Stimulated activated CD8-positive, alpha-beta memory T cell treated with anti-CD3 and anti-CD28 coated beads, Interleukin-15, amount 100 ng/mL, for 48 hours (primary cell): ENCODE data around the gene LIPE.

Experiments used
- DNase-seq, 2 donors: peaks; one replicate each; pipeline ENCODE4 v3.0.0-alpha.2; 2020; ENCODE audit warnings: low read depth in 2 of 2

The LIPE gene

DNA sequence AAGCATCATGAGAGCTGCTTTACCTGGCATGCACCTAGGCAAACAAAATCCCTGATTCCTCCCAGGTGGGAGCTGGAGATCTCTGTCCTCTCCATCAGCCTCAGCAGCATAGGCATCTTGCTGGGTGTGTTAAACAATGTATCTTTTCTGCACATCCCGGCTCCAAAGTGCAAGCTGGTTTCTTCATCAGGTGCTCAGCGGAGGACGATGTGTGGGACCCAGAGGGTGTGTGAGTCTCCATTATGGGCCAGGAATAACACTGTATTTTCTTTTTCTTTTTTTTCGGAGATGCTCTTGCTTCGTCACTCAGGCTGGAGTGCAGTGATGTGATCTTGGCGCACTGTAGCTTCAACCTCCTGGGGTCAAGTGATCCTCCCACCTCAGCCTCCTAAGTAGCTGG lies 47.0 kb downstream of the LIPE start:
- no peak for DNase-seq

DNA sequence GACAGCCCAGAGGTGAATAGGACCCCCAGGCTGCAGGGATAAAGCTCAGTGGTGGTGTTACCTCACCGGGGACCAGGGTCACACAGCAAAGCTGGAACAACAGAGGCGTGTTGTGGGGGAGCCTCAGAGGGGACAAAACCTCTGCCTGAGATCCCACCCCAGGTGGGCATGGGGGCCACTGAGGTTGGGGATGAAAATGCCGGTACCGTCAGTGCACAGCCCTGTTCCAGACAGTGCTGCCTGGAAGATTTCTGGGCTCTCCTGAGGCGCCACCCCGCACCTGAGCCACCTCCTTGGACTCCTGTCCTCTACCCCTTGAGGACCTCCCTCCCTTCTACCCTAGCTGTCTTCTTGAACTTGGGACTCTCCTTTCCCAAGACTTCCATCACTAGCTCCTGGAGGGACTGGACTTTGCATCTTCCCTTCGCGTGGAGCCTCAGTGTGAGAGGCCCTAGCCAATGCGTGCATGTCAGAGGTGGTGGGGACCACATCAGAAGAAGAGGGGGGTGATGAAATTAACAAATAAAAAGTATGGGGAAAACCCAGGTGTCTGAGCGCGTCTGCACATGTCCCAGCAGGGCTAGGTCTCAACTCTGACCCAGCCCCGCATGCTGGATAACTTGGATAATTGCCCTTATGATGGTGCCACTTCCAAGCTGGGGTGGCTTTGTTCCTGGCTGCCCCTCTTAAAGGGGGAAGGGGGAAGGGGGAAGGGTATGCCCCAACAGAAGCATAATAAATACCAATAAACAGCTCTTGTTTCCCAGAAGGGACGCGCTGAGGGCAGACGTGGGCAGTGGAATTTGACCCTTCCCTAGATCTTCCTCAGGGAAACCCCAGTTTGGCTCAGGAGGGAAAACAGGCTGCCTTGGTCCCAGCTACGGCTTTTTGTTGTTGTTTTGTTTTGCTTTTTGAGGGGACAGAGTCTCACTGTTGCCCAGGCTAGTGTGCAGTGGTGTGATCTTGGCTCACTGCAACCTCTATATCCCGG lies 48.7 kb downstream of the LIPE start:
- DNase-seq, result no peak

DNA sequence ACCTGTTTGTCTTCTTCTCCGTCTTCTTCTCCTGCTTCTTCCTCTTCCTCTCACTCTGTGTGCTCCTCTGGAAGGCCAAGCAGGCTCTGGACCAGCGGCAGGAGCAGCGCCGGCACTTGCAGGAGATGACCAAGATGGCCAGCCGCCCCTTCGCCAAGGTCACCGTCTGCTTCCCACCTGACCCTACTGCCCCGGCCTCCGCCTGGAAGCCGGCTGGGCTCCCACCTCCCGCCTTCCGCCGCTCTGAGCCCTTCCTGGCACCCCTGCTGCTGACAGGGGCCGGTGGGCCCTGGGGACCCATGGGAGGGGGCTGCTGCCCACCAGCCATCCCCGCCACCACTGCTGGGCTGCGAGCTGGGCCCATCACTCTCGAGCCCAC lies 51.0 kb downstream of the LIPE start:
- no peak for DNase-seq

DNA sequence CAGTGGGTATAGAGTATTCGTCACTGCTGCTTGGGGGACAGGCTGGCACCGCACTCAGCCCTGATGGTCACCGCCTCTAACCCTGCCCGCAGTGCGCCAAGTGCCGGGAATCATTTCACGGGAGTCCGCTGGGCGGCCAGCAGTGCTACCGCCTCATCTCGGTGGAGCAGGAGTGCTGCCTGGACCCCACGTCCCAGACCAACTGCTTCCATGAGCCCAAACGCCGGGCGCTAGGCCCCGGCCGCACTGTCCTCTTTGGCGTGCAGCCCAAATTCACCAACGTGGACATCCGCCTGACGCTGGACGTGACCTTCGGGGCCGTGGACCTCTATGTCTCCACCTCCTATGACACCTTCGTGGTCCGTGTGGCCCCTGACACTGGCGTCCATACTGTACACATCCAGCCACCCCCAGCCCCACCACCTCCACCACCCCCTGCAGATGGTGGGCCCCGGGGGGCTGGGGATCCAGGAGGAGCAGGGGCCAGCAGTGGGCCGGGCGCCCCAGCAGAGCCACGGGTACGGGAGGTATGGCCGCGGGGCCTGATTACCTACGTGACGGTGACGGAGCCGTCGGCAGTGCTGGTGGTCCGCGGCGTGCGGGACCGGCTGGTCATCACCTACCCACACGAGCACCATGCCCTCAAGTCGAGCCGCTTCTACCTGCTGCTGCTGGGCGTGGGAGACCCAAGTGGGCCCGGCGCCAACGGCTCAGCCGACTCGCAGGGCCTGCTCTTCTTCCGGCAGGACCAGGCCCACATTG lies 51.6 kb downstream of the LIPE start:
- DNase-seq, result no peak

DNA sequence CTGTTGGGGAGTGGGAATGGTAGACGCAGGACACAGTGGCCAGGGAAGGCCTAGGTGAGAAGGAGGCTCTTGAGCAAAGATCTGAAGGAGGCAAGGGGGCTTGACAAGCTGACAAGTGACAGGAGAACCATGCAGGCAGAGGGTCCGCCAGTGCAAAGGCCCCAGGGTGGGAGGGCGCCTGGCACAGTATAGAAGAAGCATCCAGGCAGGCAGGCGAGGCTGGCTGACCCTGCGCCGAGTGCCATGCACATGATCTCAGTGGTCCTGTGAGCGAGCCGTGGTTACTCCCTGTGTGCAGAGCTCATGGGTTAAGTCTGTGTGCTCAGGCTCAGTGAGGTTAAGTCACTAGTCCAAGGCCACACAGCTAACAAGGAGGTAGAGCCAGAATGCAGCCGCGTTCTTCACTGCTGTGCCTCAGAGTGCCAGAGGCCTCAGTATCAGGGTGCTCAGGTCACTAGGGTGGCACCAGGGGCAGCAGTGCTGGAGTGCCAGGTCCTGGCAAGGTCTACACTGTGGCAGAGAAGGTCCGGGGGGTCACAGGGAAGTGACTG lies 52.3 kb downstream of the LIPE start:
- DNase-seq, result no peak

DNA sequence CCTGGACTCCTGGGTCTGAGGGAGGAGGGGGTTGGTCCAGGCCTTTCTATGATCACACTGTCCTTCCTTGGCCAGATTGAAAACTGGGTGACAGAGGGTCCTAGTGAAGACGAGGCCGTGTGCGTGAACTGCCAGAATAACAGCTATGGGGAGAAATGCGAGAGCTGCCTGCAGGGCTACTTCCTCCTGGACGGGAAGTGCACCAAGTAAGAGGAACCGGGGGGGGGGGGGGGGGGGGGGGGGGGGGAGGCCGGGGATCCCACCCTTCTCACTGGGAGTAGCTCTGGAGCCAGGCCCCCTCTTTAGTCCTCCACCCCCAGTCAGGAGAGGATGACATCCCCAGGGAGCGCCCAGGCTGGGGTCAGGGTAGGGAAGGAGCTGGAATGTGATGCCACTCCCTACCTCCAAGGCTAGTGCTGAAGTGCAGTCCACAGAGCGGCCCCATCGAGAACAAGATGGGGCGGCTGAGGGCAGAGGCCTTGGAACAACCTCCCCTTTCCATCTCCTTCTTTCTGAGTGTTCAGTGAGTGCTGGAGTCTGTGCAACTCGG lies 56.5 kb downstream of the LIPE start:
- no peak for DNase-seq

DNA sequence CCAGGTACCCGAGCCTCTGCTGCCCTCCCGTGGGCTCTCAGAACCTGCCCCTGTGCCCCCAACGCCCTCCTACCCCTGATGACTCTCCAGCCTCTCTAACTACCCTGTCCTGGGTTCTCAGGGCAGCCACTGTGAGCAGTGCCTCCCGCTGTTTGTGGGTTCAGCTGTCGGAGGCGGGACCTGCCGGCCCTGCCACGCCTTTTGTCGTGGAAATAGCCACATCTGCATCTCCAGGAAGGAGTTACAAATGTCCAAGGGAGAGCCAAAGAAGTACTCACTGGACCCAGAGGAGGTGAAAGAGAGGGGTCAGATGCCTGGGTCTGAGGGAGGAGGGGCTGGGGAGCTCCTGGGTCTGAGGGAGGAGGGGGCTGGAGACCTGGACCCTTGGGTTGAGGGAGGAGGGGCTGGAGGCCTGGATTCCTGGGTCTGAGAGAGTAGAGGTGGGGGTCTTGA lies 57.1 kb downstream of the LIPE start:
- DNase-seq, result no peak

DNA sequence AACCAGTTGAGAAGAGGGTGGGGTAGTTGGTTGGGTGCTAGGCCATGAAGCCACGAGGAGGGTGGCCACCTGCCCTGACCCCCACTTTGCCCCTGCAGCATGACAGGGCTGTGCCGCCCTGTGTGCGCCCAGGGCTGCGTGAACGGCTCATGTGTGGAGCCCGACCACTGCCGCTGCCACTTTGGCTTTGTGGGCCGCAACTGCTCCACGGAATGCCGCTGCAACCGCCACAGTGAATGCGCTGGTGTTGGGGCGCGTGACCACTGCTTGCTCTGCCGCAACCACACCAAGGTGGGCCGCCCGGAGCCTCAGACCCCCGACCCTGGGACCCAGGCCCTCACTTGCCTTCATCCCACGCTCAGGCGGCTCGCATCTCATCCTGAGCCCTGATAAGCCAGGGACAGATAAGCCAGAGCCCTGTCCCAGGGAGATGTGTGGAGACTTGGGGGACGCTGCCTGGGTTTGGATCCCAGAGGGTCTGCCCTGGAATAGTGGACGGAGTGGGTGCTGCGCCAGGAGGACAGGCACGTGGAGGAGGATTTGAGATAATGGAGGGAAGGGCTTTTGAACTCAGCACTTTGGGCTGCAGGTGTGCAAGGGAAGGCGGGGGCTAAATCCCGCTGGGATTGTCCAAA lies 57.6 kb downstream of the LIPE start:
- no peak for DNase-seq

DNA sequence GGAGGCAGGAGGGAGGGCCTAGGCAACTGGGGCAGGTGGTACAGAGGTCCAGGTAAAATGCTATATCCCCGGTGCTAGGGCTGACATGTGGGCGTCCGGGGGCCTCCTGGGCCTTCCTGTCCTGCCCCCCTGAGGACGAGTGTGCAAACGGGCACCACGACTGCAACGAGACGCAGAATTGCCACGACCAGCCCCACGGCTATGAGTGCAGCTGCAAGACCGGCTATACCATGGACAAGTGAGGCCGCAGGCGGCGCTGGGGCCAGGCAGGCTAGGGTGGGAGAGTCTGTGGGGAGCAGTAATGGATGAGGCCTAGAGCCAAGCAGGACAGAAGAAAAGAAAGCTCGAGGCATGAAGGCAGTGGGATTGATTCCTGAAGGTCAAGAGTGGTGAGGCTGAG lies 58.4 kb downstream of the LIPE start:
- DNase-seq, result no peak

DNA sequence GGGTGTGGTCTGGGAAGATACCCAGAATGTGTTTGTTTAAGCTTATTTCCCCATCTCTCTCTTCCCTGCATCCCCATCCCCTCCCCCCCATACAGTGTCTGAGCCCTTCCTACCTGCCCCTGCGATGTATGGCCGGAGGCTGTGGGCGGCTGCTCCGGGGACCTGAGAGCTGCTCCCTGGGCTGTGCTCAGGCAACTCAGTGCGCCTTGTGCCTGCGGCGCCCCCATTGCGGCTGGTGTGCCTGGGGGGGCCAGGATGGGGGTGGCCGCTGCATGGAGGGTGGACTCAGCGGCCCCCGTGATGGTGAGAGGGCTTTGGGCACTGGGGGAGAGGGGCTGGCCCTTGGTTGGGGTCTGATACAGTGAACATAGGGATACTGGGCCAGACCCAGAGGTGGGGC lies 58.8 kb downstream of the LIPE start:
- no peak for DNase-seq

DNA sequence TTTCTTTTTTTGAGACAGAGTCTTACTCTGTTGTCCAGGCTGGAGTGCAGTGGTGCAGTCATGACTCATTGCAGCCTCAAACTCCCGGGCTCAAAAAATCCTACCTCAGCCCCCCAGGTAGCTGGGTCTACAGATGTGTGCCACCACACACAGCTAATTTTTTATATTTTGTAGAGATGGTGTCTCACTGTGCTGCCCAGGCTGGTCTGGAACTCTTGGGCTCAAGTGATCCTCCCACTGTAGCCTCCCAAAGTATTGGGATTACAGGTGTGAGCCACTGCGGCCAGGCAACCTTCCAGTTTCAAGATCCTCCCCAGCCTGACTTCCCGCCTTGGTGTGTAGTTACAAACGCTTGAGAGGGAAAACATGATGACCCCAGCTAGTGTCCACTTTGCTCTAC lies 59.3 kb downstream of the LIPE start:
- no peak for DNase-seq

DNA sequence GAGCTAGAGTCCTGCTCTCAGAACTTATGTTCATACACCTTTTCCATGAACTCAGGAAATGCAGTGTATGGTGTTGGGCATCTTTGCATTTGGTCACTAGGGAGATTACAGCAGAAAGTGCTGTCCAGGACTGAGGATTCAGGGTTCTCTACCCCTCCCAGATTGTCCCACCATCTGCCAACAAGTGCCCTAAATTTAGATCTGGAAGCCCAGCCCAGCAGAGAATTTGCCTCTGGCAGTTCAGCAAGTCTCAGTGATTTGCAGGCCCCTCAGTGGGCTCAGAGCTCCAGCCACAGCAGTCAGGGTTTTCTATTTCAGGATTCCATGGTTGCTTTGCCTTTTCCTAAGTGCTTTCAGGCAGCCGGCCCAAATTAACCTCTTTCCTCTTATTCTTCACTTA lies 60.5 kb downstream of the LIPE start:
- DNase-seq, result no peak

DNA sequence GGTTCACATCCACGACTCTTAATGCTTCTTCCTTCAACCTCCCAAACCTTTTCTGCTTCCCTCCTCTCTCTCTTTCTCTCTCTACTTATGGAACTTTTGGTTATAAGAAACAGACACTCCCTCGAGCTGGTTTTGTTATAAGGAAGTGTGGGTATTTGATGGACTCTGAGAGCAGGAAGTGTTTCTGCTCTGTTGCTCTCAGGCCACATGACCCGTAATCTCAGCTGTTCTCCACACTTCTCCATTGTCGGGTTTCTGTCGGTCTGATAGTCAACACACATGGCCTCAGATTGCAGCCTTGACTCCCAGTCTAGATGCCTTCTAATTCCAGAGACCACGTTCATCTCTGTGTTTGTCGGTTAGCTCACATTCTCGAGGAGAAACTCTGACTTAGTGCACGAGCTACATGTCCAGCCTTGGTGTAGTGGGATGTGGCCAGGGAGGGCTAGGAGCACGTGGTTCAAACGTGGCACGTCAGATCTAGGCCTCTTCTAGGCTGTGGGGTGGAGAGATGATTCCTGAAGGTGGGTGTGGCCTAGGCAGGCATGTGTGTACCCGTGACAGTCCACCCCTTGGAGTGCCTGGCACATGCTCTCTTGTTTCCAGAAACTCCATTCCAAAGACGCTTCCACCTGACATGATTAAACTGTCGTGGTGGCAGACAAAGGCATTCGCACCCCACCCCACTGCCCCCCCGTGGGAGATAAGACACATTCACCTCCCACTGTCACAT lies 63.4 kb downstream of the LIPE start:
- no peak for DNase-seq

DNA sequence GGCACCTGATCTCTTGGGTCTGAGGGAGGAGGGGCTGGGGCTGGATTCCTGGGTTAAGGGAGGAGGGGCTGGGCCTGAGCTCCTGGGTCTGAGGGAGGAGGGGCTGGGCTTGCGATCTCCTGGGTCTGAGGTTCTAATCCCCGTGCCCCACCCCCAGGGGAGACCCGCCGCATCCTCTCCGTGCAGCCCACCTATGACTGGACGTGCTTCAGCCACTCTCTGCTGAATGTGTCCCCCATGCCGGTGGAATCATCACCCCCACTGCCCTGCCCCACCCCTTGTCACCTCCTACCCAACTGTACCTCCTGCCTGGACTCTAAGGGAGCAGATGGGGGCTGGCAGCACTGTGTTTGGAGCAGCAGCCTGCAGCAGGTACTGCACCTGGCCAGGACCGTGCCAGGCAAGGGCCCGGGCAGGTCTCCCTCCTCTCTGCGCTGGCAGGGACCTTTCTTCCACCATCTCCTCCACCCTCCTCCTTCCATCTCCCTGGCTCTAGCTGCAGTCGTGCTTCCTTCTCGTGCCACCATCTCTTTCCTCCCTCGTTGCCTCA lies 64.2 kb downstream of the LIPE start:
- no peak for DNase-seq

DNA sequence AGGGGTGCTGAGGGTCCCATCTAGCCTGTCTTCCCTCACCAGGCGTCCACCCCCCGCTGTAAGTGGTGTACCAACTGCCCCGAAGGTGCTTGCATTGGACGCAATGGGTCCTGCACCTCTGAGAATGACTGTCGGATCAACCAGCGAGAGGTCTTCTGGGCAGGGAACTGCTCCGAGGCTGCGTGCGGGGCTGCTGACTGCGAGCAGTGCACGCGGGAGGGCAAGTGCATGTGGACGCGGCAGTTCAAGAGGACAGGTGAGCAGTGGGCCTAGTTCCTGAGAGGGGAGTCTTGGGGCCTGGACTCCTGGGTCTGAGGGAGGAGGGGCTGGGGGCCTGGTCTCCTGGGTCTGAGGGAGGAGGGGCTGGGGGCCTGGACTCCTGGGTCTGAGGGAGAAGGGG lies 64.8 kb downstream of the LIPE start:
- no peak for DNase-seq

DNA sequence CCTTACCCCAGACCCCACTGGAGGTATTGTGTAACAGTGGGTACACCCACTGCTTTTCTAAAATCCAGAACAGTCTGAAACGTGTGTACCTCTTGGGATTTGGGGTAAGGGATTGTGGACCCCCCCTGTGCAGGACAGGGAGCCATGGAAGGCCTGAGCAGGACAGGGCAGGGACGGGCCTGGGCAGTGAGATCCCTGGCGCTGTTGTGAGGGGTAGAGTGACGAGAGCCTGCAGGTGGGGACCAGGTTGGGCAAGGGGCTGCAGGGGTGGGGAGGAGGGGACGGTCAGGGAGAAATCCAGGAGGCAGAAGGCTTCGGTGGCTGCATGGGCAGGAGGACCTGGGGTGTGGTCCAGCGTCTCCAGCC lies 65.7 kb downstream of the LIPE start:
- DNase-seq, result no peak

DNA sequence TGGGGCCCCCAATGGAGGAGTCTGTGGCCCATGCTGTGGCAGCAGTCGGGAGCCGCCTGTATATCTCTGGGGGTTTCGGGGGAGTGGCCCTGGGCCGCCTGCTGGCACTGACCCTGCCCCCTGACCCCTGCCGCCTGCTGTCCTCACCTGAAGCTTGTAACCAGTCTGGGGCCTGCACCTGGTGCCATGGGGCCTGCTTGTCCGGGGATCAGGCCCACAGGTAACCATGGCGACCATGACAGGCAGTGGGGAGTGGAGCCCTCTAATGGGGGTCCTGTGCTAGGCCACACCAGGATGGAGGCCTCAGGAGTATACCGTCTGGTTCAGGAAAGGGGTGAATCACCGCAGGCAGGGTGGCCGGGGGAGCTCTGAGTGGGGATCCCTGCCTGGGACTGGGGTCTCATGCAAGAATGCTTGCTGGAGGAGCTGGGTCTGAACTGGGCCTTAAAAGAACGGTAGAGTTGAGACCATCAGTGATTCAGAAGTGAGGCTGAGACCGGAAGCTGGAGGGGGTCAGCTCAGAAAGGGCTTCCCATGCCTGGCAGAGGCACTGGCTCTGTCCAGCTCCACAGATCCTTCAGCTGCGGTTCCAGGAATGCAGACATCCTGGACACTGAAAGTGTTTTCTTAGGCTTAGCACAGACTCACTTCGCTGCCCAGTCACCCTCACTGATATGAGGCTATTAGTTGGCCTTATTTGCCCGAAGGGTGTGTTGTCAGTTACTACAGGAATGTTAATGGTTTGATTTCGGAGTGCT lies 66.2 kb downstream of the LIPE start:
- no peak for DNase-seq

DNA sequence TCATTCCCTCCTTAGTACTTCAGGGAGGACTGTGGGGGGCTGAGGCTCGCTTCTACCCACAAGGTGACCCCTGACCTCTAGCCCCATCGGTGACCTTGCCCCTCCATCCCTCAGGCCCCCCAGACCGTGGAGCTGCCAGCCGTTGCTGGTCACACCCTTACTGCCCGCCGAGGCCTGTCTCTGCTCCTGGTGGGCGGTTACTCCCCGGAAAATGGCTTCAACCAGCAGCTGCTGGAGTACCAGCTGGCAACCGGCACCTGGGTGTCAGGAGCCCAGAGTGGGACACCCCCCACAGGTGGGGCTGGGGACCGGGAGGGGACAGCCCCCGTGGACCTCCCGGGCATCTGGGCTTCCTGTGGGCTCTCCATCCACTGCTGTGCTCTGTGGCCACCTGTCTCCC lies 69.9 kb downstream of the LIPE start:
- no peak for DNase-seq

DNA sequence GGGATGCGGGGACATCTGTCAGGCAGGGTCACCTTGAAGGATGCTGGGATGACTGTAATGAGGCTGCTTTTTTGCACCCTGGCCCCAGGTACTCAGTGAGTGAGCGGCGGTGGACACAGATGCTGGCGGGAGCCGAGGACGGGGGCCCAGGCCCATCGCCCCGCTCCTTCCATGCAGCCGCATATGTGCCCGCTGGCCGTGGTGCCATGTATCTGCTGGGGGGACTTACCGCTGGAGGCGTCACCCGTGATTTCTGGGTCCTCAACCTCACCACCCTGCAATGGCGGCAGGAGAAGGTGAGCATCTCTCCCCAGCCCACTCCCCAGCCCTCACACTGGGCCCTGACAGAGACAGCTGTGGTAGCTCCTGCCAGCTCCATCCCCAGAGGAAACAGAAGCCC lies 70.5 kb downstream of the LIPE start:
- no peak for DNase-seq

DNA sequence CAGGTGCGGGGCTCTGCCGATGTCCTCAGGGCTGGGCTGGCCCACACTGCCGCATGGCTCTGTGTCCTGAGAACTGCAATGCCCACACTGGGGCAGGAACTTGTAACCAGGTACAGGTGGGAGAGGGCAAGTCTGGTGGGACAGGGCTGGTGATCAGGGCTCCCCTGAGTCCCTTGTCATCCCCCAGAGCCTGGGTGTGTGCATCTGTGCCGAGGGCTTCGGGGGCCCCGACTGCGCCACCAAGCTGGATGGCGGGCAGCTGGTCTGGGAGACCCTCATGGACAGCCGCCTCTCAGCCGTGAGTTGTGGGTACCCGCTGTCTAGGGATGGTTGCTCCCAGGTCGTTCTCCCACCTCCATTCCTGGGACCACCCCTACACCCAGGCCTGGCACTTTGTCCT lies 71.3 kb downstream of the LIPE start:
- no peak for DNase-seq
